BE2C (cell line): ENCODE data around the gene MCOLN1.

Source experiments
- DNase-seq: peaks from one replicate; pipeline ENCODE4 v3.0.0-alpha.2; 2020
- H3K27me3 ChIP-seq: fragments of 250-450 bp; sonication (Bioruptor Pico); 2 replicates; pipeline ENCODE4 v1.5.1; 2020; ENCODE audit warnings: mild to moderate bottlenecking
- H3K36me3 ChIP-seq: fragments of 250-450 bp; sonication (Bioruptor Pico); 2 replicates; pipeline ENCODE4 v1.5.1; 2020; ENCODE audit warnings: mild to moderate bottlenecking
- H3K4me1 ChIP-seq: fragments of 250-450 bp; sonication (Bioruptor Pico); 2 replicates; pipeline ENCODE4 v1.5.1; 2020
- H3K4me3 ChIP-seq: 2 replicates; pipeline ENCODE4 v1.5.1; 2011; ENCODE audit warnings: low read depth, low read length
- H3K9me3 ChIP-seq: fragments of 250-450 bp; sonication (Bioruptor Pico); 2 replicates; pipeline ENCODE4 v1.5.1; 2020
- TF ChIP-seq, protein P1 (sequence below): IDR thresholded peaks from 2 replicates; pipeline ENCODE4 v1.5.1; 2012; ENCODE audit warnings: mild to moderate bottlenecking, low read depth, low read length

Gene MCOLN1

DNA sequence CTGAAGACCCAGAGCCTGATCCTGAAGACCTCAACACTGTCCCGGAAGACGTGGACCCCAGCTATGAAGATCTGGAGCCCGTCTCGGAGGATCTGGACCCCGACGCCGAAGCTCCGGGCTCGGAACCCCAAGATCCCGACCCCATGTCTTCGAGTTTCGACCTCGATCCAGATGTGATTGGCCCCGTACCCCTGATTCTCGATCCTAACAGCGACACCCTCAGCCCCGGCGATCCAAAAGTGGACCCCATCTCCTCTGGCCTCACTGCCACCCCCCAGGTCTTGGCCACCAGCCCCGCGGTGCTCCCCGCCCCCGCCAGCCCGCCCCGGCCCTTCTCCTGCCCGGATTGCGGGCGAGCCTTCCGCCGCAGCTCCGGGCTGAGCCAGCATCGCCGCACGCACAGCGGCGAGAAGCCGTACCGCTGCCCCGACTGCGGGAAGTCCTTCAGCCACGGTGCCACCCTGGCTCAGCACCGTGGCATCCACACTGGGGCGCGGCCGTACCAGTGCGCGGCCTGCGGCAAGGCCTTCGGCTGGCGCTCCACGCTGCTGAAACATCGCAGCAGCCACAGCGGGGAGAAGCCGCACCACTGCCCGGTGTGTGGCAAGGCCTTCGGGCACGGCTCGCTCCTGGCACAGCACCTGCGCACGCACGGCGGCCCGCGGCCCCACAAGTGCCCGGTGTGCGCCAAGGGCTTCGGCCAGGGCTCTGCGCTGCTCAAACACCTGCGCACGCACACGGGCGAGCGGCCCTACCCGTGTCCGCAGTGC is 2.9 kb upstream of the MCOLN1 start:
- Histone ChIP-seq H3K27me3 (no peaks in the 10 kb centered on the region), H3K9me3 (no peaks in the 10 kb centered on the region), H3K4me1 (peaks cover 8% of the 10 kb centered on the region), H3K36me3 (no peaks in the 10 kb centered on the region), H3K4me3 (no peak overlapping the region)
- TF ChIP-seq, protein P1, sequence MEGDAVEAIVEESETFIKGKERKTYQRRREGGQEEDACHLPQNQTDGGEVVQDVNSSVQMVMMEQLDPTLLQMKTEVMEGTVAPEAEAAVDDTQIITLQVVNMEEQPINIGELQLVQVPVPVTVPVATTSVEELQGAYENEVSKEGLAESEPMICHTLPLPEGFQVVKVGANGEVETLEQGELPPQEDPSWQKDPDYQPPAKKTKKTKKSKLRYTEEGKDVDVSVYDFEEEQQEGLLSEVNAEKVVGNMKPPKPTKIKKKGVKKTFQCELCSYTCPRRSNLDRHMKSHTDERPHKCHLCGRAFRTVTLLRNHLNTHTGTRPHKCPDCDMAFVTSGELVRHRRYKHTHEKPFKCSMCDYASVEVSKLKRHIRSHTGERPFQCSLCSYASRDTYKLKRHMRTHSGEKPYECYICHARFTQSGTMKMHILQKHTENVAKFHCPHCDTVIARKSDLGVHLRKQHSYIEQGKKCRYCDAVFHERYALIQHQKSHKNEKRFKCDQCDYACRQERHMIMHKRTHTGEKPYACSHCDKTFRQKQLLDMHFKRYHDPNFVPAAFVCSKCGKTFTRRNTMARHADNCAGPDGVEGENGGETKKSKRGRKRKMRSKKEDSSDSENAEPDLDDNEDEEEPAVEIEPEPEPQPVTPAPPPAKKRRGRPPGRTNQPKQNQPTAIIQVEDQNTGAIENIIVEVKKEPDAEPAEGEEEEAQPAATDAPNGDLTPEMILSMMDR, result no peak
- no peak for DNase-seq

GRCh38 chr19:7520131-7521051 is 2.0 kb upstream of the MCOLN1 start:
- H3K27me3 ChIP-seq, result no peaks in the 10 kb centered on the region
- peaks cover 3% of the 10 kb centered on the region for H3K4me1 ChIP-seq
- H3K9me3 ChIP-seq, result no peaks in the 10 kb centered on the region
- no peak overlapping the region for H3K4me3 ChIP-seq
- TF ChIP-seq, protein P1, result no peak
- H3K36me3 ChIP-seq, result no peaks in the 10 kb centered on the region
- no peak for DNase-seq

DNA sequence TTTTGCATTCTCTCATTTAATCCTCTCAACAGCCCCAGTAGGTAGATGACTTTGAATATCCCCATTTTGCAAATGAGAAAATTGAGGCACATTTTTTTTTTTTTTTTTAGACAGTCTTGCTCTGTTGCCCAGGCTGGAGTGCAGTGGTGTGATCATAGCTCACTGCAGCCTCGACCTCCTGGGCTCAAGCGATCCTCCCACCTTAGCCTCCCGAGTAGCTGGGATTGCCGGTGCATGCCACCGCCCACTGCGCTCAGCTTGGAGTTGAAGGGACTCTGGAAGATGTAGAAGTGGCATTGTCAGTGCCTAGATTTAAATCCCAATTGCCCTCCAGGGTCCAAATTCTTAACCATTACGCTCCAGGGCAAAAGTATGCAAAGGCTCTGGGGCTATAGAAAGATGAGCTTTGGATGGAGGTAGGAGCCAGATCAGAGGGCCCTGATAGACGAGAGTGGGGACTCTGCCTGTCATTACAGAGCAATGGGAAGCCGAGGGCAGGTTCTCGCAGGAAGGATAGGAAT is 813 bp upstream of the MCOLN1 start:
- no peaks in the 10 kb centered on the region for H3K4me1 ChIP-seq
- peak overlapping the region; percentile 85 for H3K4me3 ChIP-seq
- no peaks in the 10 kb centered on the region for H3K9me3 ChIP-seq
- DNase-seq, result no peak
- no peaks in the 10 kb centered on the region for H3K27me3 ChIP-seq
- H3K36me3 ChIP-seq, result no peaks in the 10 kb centered on the region; the same call in 1 of the 2 replicates
- TF ChIP-seq, protein P1, result no peak

DNA sequence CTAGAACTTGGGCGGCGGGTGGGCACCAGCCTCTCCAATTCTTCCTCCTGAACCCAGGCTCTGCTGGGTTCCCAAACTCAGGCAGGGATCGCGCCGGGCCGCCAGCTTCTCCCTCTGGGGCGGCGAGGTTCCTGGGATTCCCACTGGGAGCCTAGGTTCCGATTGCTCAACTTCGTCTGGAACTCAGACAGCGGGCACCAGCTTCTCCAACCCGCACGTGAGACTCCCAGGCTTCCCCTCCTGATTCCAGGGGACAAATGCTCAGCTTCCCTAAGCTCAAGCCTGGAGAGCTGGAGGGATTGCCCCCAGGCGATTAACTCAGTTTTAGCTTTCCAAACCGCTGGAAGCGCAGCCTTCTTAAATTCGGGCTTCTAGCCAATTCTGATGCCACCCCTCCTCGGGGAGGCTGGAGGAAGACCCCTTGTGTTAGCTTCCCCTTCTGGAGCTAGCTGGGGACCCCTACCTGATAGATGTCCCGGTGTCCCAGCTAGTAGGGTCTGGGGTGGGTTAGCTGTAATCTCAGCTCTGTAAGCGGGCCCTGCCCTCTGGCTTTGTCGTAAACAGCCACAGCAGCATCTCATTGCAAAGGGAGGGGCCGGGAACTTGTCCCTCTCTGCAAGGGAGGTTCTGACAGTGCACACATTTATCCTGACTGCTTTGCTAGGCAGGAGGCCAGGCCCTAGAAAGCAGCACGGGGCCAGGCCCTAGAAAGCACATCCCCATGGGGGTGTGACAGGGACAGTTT is 671 bp downstream of the MCOLN1 start:
- TF ChIP-seq, protein P1, result no peak

DNA sequence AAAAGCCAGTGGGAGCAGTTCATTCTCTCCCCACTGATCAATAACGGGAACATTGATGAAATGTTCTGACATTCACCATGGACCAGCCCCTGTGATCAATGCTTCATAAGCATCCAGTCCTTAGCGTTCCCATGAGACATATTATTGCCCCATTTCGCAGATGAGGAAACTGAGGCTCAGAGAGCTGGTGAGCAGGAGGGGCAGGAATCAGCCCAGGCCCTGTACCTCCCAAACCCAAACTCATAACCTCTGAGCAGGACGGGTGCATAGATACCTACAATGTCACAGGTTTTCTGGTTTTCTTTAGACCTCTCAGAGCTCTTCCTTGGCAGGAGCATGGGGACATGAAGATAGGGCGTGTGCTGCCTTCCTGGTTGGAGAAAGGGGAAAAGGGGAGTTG is 2.1 kb downstream of the MCOLN1 start:
- TF ChIP-seq, protein P1, result no peak
- Histone ChIP-seq H3K4me3 (no peak overlapping the region), H3K9me3 (no peaks in the 10 kb centered on the region), H3K27me3 (no peaks in the 10 kb centered on the region), H3K36me3 (no peaks in the 10 kb centered on the region; the same call in 1 of the 2 replicates), H3K4me1 (no peaks in the 10 kb centered on the region)
- DNase-seq, result no peak

More for the DNA sequence above, 671 bp downstream of the MCOLN1 start:
- Histone ChIP-seq H3K4me1 (no peaks in the 10 kb centered on the region), H3K4me3 (peak overlapping the region; percentile 85), H3K27me3 (no peaks in the 10 kb centered on the region), H3K36me3 (no peaks in the 10 kb centered on the region; the same call in 1 of the 2 replicates), H3K9me3 (no peaks in the 10 kb centered on the region)
- no peak for DNase-seq
